Spleen (tissue), 7 donors: ENCODE measurements around the gene DPYD.

Experiments used
- CTCF ChIP-seq, 11 experiments: fragments of 200-600 bp in 7 of 11; fragments of 450-650 bp in 4 of 11; sonication (generic) in 4 of 11; IDR thresholded peaks in 8 of 11; conservative IDR thresholded peaks in 3 of 11; 1 replicate in 7 of 11; 2 replicates in 4 of 11; pipeline versions ENCODE4 v1.4.0 to v1.8.0; 2016 to 2021; ENCODE audit warnings: antibody characterized with exemption in 11 of 11, inconsistent platforms in 4 of 11, mild to moderate bottlenecking in 1 of 11
- POLR2AphosphoS5 ChIP-seq, 3 donors: sonication (generic); formaldehyde crosslinking; IDR thresholded peaks; one replicate each; pipeline ENCODE4 v1.5.1; 2017; ENCODE audit warnings: antibody characterized with exemption in 3 of 3
- donor health status: DM: no; HTN: no; CAD: no; lungs with moderate emphysema.
- donor health status: DM: no; HTN: no; CAD: no.
- donor health status: DM: no; HTN: no; CAD: no.

- no peak for TF ChIP-seq POLR2AphosphoS5 (IDR thresholded peaks at IDR 0.05)
- TF ChIP-seq CTCF (IDR thresholded peaks at IDR 0.05 in 8 of 11, conservative IDR thresholded peaks at IDR 0.05 in 3 of 11), result no peak
These were observed 34.6 kb downstream of the DPYD start for GRCh38 chr1:97886199-97886598.
